Stimulated activated CD4-positive, alpha-beta T cell treated with anti-CD3 and anti-CD28 coated beads, Interleukin-15, amount 100 ng/mL, for 1 hour (primary cell): ENCODE data around the gene GSX2.
"Not testable (repeated sequence)": the region's sequence is repeated elsewhere in the genome, so short reads cannot be mapped to it uniquely, and the experiment has no call there.

Source experiments
- DNase-seq, 2 donors: peaks; one replicate each; pipeline ENCODE4 v3.0.0-alpha.2; 2020; ENCODE audit warnings: low read depth in 1 of 2, low spot score in 1 of 2

GSX2 gene

DNA sequence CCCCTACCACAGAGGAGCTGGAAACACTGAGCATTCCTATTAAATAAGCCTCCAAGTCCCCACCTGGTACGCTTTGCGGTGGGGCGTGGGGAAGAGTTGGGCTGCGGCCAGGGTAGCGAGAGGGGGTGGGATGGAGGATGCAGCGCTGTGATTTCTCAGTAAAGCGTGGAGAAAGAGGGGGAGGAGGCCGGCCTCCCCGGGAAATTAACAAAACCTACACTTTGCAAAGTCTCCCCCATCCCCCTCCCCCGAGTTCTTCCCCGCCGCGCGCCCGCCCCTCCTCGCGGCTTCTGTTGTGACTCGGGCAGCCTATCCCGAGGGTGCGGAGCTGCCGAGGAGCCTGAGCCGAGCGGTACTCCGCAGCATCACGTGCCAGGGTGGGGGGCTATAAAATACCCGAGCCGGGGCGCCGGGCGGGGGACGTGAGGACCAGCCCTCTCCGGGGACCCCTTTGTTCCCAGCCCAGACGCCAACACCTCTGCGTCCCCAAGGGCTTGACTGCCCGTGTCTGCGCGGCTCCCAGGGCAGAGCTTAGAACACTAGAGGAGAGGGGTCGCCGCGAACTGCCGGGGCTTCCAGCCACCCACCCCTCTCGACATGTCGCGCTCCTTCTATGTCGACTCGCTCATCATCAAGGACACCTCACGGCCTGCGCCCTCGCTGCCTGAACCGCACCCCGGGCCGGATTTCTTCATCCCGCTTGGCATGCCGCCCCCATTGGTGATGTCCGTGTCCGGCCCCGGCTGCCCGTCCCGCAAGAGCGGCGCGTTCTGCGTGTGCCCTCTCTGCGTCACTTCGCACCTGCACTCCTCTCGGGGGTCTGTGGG, at the start of gene GSX2:
Gene GSX2, plus strand, starts transcription at position 416 of the 827 bp plus-strand sequence. Its CDS starts 182 bp downstream, at position 598.
- no peak for DNase-seq

DNA sequence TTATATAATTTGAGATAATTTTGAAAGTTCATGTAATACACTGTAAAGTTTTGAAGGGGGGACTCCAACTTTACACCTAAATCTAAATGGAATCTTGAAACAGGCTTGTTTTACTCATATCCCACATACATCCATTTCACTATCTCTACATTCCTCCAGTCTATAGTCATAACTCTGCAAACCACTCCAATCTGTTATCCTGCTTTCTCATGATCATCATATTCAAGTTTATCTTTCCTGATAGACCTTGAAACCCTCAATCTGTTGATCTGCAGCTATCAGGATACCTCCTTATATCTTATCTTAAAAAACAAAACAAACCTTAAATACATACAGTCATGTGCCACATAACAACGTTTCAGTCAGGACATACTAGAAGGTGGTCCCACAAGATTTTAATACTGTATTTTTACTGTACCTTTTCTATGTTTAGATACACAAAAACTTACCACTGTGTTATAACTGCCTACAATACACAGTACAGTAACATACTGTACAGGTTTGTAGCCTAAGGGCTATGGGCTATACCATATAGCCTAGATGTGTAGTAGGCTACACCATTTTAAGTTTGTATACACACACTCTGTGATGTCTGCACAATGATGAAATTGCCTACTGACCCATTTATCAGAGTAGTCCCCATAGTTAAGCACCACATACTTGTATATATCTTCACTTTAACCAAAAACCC, 49.6 kb upstream of the GSX2 start:
- DNase-seq, result no peak

DNA sequence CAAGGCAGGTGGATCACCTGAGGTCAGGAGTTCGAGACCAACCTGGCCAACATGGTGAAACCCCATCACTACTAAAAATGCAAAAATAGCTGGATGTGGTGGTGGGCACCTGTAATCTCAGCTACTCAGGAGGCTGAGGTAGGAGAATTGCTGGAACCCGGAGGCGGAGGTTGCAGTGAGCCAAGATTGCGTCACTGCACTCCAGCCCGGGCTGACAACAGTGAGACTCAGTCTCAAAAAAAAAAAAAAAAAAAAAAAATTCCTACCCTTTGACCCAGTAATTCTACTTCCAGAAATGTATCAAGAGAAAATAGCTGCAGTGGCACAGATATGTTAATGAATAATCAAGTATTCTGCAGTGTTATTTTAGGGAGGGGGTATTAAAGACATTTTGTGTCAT, 46.6 kb upstream of the GSX2 start:
- DNase-seq, result not testable (repeated sequence)

GRCh38 chr4:54054501-54054900, 45.5 kb upstream of the GSX2 start:
- no peak for DNase-seq

DNA sequence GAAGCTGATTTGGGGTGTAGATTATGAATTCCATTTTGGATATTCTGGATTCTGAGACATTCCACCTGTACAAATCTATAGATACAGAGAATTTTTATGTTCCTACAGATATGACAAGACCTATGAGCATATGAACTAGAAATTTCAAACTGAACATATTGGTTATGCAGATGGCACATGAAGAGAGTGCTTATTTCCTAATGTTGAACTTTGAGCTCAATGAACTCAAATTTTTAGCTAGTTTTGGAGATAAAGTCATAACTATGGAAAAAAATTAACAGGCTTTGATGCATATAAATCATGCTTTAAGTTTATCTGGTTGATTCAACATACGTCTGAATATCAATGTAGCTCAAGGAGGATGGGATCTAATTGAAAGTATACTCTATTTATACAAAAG, 44.5 kb upstream of the GSX2 start:
- DNase-seq, result no peak

- DNase-seq, result no peak
Observed at GRCh38 chr4:54056360-54056759, 43.6 kb upstream of the GSX2 start.

DNA sequence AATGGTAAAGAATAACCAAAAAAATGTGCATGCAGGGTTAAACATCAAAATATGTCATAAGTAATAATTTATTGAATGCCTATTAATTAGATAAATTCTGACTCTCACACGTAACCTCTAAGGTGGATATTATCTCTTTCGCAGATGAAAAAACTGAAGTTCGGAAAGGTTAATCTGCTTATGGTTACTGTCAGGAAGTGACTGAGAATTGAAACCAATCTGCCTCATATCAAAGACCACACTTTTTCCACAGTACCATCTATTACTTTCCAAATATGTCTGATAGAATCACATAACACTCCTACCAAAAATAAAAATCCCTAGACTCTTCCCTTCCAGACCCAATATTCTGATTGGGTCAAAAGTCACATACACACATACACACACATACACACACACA, 41.8 kb upstream of the GSX2 start:
- DNase-seq, result no peak

DNA sequence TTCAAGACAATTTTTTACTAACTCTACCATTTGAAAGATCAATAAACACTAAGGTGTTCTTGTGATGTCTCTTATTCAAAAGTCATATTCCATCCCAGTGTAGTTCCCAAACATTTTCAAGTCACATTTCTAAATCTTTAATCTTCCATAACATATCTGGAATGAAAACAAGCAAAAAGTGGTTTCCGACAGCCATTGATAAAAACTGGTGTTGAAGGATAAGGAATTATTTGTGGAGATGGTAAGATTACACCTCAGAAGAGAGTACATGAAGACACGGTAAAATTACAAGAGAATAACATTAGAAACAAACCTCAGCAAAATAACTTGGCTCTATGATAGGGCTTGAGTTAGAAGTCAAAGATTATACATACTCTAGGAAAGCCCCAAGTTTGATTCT, 39.8 kb upstream of the GSX2 start:
- DNase-seq, result no peak

DNA sequence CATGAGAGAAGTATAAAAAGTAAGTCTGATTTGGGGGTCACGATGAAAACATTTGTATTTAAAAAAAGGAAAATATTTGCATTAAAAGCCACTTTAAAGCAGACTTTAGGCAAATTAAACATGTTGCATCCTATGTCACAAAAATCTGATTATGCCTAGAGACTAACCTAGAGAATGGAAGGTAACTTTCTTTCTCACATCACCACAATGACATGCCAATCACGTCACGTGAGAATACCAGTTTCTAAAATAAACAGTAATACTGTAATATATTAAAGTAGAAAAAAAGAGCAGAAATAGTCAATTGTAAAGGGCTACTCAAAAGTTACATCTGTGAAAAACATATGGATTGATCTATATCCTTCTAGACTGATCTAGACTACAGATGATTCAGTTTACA, 38.9 kb upstream of the GSX2 start:
- no peak for DNase-seq

DNA sequence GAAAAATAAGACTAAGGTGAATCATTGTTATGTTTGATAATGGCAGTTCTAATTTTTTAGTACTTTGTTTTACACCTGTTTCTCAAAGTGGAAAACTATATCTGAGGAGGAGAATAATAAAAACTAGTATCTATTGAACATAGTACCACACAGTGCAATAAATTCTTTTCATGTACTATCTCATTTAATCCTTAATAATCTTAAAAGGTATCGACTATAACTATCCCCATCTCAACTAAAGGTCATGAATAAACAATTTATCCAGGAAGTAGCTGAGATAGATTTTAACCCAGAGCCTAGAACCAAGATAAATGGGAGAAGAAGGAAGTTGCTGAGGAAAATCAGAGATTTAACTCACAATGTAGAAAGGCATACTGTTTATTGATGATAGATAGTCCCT, 38.1 kb upstream of the GSX2 start:
- DNase-seq, result no peak

DNA sequence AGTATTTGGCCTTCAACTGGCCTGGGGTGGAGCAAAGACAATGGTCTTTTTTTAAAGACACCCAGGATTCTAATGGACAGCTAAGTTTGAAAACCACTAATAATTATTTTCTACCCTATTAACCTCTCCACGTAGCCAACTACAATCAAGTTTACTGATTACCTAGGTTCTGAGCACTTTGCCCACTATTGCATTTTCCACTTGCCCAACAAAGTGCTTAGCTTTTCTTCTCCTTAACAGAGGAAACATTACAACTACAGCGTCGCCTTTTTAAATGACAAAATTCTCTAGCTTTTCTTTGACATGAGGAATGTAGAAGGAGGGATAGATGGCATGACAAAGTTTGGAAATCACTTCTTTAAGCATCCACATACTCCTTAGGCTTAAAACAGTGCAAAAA, 37.6 kb upstream of the GSX2 start:
- no peak for DNase-seq

GRCh38 chr4:54063229-54063628, 36.7 kb upstream of the GSX2 start:
- DNase-seq, result no peak

- DNase-seq, result peak; percentile 12 to 18
Observed at GRCh38 chr4:54063737-54064316, 36.1 kb upstream of the GSX2 start.

DNA sequence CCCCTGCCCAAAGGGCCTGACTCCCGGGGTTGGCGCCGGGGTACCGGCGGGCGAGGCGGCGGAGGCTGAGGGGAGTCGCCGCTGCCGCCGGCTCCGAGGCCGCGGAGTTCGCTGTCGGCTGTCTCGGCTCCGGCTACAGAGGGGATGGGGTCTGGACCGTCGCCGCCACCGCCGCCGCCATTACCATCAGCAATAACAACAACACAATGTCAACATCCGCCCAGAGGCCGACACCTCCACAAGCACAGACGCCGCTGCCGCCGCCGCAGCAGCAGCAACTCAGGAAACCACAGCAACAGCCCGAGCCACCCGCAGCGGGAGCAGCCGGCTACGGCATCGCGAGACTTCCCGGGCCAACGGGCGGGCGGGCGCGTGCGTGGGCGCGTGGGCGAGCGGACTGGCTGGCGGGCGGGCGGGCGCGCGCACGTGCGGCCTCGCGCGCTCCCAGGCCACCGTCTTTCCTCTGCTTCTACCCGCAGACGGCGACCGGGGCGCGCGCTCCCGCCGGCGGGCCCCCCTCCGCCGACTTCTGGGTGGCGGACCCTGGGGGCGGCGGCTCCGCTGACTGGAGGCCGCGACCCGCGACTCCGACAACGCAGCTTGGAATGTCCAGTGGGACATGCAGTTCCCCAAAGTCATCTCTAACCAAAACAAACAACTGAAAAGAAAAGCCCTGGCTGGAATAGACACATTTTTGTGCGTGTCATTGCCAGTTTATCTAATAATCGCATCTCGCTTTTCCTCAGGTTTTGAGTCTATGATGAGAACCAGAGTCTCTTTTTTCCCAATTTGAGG, 35.4 kb upstream of the GSX2 start, which contains the start of gene CHIC2:
Gene CHIC2, minus strand, starts transcription at position 289 of the 795 bp plus-strand sequence. CDS start 305 bp downstream, outside the sequence.
- DNase-seq, result peak; percentile 92 to 93

- DNase-seq, result no peak
Observed at GRCh38 chr4:54065282-54066087, 34.5 kb upstream of the GSX2 start.

DNA sequence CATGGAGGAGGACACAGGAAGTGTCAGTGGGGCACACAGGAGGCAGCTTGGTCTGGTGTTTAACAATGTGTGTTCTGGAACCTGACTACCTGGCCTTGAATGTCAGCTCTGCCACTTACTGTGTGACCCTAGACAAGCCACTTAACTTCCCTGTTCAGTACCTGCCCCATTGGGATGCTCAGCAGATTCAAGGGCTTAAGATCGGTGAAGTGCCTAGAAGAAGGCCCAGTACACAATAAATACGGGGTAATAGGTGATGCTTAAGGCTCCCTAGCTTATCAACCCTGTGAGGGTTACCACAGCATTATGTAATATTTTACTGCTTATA, 33.9 kb upstream of the GSX2 start:
- DNase-seq, result no peak

- DNase-seq, result no peak
Observed at GRCh38 chr4:54066718-54067129, 33.2 kb upstream of the GSX2 start.

DNA sequence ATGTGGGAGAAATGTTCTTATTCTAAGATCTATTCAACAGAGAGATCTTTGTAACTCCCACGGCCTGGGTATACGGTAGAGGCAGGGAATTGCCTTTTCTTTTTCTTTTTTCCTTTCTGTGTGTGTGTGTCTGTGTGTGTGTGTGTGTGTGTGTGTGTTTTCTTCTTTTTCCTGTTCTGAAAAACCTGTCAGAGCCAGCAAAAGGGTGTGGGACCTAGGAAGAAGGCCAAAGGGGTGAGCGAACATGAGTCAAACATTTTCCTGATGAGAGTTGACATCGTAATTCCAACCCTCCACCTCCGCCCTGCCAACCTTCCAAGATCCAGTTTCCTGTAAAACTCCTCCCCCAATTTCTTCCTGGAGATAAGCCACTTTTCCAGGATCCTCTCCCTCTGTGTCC, 32.8 kb upstream of the GSX2 start:
- DNase-seq, result no peak

DNA sequence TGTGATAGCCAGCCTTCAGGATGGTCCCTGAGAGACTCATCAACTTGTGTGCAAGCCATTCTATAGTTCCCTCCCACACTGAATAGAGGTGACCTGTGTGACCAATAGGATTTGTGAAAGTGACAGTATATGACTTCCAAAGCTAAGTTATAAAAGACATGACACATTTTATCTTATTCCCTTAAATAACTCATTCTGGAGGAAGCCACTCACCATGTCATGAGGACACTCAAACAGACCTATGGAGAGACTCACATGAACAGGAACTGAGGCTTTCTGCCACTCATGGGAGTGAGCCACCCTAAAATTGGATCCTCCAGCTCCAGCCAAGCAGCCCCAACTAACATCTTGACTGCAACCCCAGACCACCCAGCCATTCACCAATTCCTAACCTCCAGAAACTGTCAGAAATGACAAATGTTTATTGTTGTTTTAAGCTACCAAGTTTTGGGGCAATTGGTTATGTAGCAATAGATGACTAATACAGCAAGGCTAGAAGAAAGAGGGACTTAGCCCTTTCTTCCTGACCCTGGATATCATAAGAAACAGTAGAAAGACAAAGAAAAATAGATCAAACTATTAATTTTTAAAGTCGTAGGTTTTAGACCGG, 26.6 kb upstream of the GSX2 start:
- DNase-seq, result no peak

DNA sequence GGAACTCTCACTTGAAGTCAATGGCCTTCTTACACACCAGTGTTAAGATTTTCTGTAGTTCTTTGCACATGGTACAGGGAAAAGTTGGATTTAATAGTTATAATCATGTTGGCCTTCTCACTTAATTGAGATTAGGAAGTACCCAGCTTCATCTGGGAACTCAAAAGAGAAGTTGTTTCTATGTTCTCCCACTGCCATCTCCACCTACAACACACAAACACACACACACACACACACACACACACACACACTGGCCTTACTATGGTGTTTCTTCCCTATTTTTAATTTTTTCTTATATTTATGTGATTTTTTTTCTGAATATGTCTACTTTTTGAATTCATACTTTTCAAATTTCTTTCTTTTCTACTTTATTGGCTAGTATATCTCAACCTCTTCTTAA, 25.6 kb upstream of the GSX2 start:
- DNase-seq, result no peak
